Rectal smooth muscle tissue (tissue), 1 donor: ENCODE data around the gene AGAP1.
"Not testable (repeated sequence)": the region's sequence is repeated elsewhere in the genome, so short reads cannot be mapped to it uniquely, and the experiment has no call there.

Source experiments
- H3K27ac ChIP-seq: one replicate; pipeline ENCODE4 v1.7.0; 2013; ENCODE audit warnings: low read depth, low read length, inconsistent platforms
- H3K27me3 ChIP-seq: one replicate; pipeline ENCODE4 v1.7.0; 2013; ENCODE audit warnings: low read length; ENCODE audit not compliant: control insufficient read depth, insufficient read depth
- H3K36me3 ChIP-seq: one replicate; pipeline ENCODE4 v1.7.0; 2013; ENCODE audit warnings: low read length; ENCODE audit not compliant: control insufficient read depth, insufficient read depth
- H3K4me1 ChIP-seq: one replicate; pipeline ENCODE4 v1.7.0; 2013; ENCODE audit warnings: low read length; ENCODE audit not compliant: control insufficient read depth, insufficient read depth
- H3K4me3 ChIP-seq: one replicate; pipeline ENCODE4 v1.7.0; 2013; ENCODE audit warnings: low read length
- H3K9ac ChIP-seq: one replicate; pipeline ENCODE4 v1.7.0; 2013; ENCODE audit warnings: low read length

AGAP1 gene

GRCh38 chr2:236051351-236051750, 557.5 kb downstream of the AGAP1 start:
- H3K36me3 ChIP-seq: peaks cover 7% of the 10 kb centered on the region
- no peak overlapping the region for H3K4me3 ChIP-seq
- no peaks in the 10 kb centered on the region for H3K4me1 ChIP-seq
- H3K27me3 ChIP-seq: no peaks in the 10 kb centered on the region
- no peak overlapping the region for H3K27ac ChIP-seq
- no peak overlapping the region for H3K9ac ChIP-seq

- Histone ChIP-seq H3K4me1 (no peaks in the 10 kb centered on the region), H3K27ac (no peak overlapping the region), H3K4me3 (no peak overlapping the region), H3K9ac (no peak overlapping the region), H3K36me3 (peaks cover 9% of the 10 kb centered on the region), H3K27me3 (no peaks in the 10 kb centered on the region)
Measured at GRCh38 chr2:236051806-236052205, 558.0 kb downstream of the AGAP1 start.

- Histone ChIP-seq H3K9ac (no peak overlapping the region), H3K27me3 (no peaks in the 10 kb centered on the region), H3K27ac (no peak overlapping the region), H3K4me3 (no peak overlapping the region), H3K4me1 (no peaks in the 10 kb centered on the region), H3K36me3 (peaks cover 9% of the 10 kb centered on the region)
Measured at GRCh38 chr2:236052206-236052605, 558.4 kb downstream of the AGAP1 start.

- Histone ChIP-seq H3K9ac (no peak overlapping the region), H3K27ac (no peak overlapping the region), H3K4me3 (no peak overlapping the region), H3K4me1 (no peaks in the 10 kb centered on the region), H3K36me3 (peaks cover 9% of the 10 kb centered on the region), H3K27me3 (no peaks in the 10 kb centered on the region)
Measured at GRCh38 chr2:236052926-236053821, 559.3 kb downstream of the AGAP1 start.

- Histone ChIP-seq H3K9ac (no peak overlapping the region), H3K36me3 (peaks cover 2% of the 10 kb centered on the region), H3K4me3 (no peak overlapping the region), H3K27ac (no peak overlapping the region), H3K4me1 (no peaks in the 10 kb centered on the region), H3K27me3 (no peaks in the 10 kb centered on the region)
Measured at GRCh38 chr2:236054125-236054524, 560.3 kb downstream of the AGAP1 start.

- H3K27me3 ChIP-seq: no peaks in the 10 kb centered on the region
- no peaks in the 10 kb centered on the region for H3K4me1 ChIP-seq
- H3K36me3 ChIP-seq: peaks cover 2% of the 10 kb centered on the region
- no peak overlapping the region for H3K4me3 ChIP-seq
- H3K9ac ChIP-seq: no peak overlapping the region
- no peak overlapping the region for H3K27ac ChIP-seq
Measured at GRCh38 chr2:236054621-236055305, 560.9 kb downstream of the AGAP1 start.

GRCh38 chr2:236055471-236055870, 561.6 kb downstream of the AGAP1 start:
- Histone ChIP-seq H3K36me3 (peaks cover 2% of the 10 kb centered on the region), H3K4me3 (no peak overlapping the region)

GRCh38 chr2:236056141-236056540, 562.3 kb downstream of the AGAP1 start:
- no peaks in the 10 kb centered on the region for H3K27me3 ChIP-seq
- H3K4me3 ChIP-seq: no peak overlapping the region
- H3K9ac ChIP-seq: no peak overlapping the region
- peaks cover 2% of the 10 kb centered on the region for H3K36me3 ChIP-seq
- no peaks in the 10 kb centered on the region for H3K4me1 ChIP-seq
- H3K27ac ChIP-seq: no peak overlapping the region

More at GRCh38 chr2:236055471-236055870, 561.6 kb downstream of the AGAP1 start:
- Histone ChIP-seq H3K27ac (no peak overlapping the region), H3K4me1 (no peaks in the 10 kb centered on the region), H3K27me3 (no peaks in the 10 kb centered on the region), H3K9ac (no peak overlapping the region)

- H3K9ac ChIP-seq: no peak overlapping the region
- no peak overlapping the region for H3K27ac ChIP-seq
- H3K27me3 ChIP-seq: no peaks in the 10 kb centered on the region
- no peaks in the 10 kb centered on the region for H3K4me1 ChIP-seq
- peaks cover 2% of the 10 kb centered on the region for H3K36me3 ChIP-seq
- no peak overlapping the region for H3K4me3 ChIP-seq
Measured at GRCh38 chr2:236057375-236057774, 563.5 kb downstream of the AGAP1 start.

- Histone ChIP-seq H3K4me3 (no peak overlapping the region), H3K36me3 (peaks cover 2% of the 10 kb centered on the region), H3K27me3 (no peaks in the 10 kb centered on the region), H3K27ac (no peak overlapping the region), H3K4me1 (no peaks in the 10 kb centered on the region), H3K9ac (no peak overlapping the region)
Measured at GRCh38 chr2:236061497-236061896, 567.7 kb downstream of the AGAP1 start.

GRCh38 chr2:236061899-236062298, 568.1 kb downstream of the AGAP1 start:
- H3K36me3 ChIP-seq: no peaks in the 10 kb centered on the region
- no peak overlapping the region for H3K9ac ChIP-seq
- H3K4me1 ChIP-seq: no peaks in the 10 kb centered on the region
- no peaks in the 10 kb centered on the region for H3K27me3 ChIP-seq
- H3K27ac ChIP-seq: no peak overlapping the region
- no peak overlapping the region for H3K4me3 ChIP-seq

GRCh38 chr2:236062806-236063205, 569.0 kb downstream of the AGAP1 start:
- H3K9ac ChIP-seq, H3K4me1 ChIP-seq, H3K36me3 ChIP-seq, H3K4me3 ChIP-seq, H3K27ac ChIP-seq, H3K27me3 ChIP-seq: not testable (repeated sequence)
